GM19025 (cell line): ENCODE results near the gene DOK3.
"Not testable (repeated sequence)": the region's sequence is repeated elsewhere in the genome, so short reads cannot be mapped to it uniquely, and the experiment has no call there.

ENCODE experiments used
- ATAC-seq: cut with Tn5 transposase; IDR thresholded peaks from one replicate; pipeline ENCODE4 v1.9.1; 2021; ENCODE audit warnings: mild to moderate bottlenecking, low read depth, moderate library complexity; ENCODE audit not compliant: unreplicated experiment

The DOK3 gene

DNA sequence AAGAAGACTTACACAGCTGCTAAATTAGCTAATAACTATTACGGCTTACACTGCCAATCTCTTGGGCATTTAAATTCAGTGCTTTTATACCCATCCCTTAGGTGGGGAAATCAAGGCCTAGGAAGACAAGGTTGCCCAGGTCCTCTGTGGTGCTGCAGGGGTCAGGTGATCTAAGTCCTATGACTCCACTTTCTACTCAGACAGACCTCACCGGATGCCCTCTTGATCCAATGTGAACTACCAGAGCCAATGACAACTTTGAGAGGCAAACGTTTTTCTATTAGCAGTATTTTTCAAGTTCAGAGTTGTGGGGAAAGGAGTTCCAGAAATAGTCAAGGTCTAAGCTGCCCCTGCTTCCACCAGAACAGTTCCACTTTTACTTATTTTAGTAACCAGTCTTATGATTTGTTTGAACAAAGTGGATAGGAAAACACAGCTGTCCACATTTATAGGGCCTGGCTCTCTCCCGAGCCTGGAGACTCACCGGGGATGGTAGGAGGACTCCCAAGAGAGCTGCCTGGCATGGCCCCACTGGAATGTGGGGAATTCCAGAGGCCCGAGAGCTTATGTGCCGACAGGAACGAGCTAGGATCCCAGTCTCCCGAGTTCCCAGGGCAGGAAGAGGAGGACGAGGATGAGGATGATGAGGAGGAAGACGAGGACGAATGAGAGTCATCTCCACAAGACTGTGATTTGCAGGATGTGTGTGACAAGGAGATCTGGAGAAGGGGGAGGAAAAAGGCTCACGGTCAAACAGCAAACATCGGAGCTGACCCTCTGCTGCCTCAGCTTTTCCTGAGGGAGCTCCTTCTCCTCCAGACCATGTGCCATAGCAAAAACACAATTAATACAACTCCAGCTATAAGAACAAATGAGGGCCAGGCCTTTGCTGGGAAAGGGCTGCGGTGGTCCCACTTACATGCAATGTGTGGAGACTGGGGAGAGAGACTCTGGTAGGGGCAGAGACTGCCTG lies 28.0 kb upstream of the DOK3 start:
- no peak for ATAC-seq

DNA sequence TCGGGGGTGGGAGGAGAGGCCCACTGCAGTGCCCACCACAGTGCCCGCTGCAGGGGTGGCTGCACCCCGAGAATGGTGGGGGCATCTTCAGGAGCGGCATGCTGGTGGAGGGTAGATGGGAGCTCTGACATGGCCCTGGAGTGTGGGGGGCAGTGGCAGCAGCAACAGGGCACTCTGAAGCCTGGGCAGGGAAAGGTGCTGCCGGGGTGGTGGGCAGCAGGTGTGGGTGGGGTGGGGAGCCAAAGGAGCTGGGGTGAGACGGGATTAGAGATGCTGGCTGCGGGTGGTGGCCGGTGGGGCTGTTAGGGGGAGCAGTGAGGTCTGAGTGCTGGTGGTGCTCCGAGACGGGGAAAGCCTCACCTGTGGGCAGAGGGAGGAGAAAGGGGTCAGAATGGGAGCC lies 26.8 kb upstream of the DOK3 start:
- no peak for ATAC-seq

DNA sequence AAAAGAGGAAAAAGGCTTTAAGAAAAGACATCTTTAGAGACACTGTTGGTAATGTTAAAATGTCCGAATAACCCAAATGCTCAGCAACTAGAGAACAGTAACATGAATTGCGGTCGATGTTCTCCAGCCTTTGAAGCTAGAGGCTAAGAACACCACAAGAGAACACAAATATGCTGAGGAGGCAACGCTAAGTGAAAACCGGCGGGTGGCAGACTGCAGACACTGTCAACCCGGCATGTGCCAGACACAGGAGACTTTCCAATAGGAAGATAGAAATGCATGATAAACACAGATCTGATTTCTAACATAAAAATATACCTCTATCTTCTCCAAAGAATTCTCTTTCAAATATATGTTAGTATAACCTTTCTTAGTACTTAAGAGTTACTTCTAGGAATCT lies 25.5 kb upstream of the DOK3 start:
- ATAC-seq = no peak

DNA sequence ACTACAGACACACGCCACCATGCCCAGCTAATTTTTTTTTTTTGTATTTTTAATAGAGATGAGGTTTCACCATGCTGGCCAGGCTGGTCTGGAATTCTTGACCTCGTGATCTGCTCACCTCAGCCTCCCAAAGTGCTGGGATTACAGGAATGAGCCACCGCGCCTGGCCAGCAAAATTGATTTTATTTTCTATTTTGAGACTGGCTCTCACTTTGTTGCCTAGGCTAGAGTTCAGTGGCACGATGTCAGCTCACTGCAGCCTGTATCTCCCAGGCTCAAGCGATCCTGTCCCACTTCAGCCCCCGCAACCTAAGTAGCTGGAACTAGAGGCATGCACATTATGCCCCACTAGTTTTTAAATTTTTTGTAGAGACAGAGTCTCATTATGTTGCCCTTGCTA lies 24.8 kb upstream of the DOK3 start:
- ATAC-seq = not testable (repeated sequence)

DNA sequence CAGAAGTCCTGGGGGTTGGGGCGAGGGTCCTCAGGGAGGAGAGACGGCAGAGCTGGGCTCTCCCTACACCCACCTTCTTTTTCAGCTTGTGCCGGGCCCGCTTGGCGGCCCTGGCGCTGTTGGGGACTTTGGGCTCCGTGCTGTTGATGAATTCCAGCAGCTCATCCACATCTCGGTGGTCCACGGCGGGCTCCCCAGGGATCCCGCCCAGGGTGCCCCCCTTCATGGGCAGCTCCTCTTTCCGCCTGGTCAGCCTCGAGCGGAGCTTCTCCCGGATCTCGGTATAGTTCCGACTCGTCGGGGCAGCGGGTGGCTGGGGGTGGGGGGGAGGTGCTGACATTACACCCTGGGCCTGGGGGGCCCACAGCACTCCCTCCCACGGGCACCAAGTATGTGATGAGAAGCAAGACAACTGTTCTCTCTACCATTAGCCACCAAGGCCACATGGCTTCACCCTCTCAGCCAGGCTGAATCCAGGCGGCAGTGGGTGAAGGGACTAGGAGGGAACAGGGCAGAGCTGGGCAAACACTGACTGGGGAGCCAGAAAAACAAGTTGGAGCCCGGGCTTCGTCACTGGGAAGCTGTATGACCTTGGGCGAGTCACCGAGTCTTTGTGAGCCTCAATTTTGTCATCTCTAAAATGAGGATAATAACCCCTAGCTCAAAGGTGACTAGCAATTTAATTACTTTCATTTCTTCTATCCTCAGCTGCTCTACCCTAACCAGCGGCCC lies 21.7 kb upstream of the DOK3 start:
- no peak for ATAC-seq

DNA sequence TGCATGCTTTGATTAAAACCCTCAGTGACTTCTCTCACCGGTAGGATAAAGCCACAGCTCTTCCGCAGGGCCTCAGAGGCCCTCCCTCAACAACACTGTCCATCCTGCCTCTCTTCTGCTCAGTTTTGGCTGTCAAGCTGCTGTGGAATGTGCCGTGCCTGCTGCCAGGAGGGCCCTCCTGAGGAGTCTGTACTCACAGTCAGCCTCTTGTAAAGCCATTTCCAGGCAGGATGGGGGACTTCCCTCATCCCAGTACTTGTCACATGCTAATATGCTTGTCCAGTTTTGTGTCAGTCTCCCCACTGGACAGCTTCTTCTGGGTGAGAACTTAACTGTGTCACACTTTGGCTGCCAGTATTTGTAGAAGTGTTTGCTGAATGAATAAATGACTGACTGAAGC lies 21.0 kb upstream of the DOK3 start:
- no peak for ATAC-seq

DNA sequence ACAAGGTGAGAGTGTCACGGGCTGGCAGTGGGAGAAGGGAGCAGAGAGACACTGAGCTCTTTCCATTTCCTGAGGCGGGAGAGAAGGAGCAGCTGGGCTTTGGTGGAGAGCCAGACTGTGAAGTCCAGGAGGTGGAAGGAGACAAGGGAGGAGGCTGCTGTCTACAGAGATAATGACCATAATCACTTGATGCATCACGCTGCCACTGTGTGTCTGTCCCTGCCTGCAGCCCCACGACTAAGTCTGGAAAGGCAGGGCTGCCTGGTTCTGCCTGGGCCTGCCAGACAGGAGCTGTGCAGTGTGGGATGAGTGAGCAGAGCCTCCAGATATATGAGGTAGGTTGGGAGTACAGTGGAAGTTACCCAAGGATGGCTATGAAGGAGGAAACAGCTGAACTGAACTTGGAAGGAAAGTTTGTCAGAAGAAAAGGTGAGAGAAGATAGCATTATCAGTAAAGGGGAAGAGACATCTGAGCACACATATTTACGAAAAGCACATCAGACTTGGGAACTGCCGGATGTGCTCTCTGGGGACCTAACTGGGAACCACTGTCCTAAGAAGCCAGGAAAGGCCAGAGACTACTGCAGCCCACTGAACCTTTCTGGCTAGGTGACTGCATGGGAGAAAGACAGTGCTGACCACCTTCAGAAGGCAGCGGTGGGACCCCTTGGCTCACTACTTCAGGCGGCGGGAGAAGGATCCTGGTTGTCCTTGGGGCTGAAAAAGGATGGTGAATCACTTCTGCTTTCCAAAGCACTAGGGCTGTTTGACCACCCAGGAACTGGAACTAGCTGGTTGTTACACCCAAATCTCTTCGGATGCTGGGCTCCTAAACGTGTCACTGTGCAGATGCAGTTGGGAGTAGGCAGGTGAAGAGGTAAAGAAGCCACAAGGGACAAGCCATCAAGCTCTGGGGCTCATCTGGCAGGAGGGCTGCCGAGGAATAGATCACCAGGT lies 19.9 kb upstream of the DOK3 start:
- ATAC-seq = no peak

DNA sequence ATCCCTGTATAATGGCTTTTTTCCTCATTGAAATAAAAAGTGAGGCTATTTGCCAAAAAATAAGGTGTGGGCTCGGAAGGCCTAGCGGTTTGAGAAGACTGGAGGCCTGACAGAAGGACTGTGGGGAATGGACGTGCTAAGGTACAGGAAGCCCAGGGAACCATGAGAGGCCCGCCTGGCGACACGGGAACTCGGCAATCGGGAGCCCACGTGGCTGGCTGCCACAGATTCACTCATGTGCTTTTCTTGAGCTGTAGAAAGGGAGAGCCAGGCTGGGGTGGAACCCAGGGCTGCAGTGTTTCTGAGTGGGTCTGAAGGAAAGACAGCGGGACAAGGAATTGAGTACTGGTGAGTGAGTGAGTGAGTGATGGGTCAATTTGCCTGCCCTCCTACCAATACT lies 19.0 kb upstream of the DOK3 start:
- ATAC-seq = no peak

DNA sequence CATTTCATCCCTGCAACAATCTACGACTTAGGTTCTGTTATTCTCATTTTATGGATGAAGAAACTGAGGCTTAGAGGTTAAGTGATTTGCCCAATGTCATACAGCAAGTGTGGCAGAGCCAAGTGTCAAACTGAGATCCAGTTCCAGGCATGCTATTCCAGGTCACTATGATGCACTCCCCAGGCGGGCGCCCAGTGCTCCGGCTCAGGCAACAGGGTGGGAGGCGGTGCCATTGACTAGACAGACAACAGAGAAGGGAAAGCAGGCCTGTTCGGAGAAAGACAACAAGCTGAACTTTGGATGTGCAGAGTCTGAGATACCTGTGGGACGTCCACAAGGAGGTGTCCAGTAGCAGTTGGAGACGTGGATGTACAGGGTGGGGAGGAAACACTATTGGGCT lies 18.0 kb upstream of the DOK3 start:
- ATAC-seq = no peak

DNA sequence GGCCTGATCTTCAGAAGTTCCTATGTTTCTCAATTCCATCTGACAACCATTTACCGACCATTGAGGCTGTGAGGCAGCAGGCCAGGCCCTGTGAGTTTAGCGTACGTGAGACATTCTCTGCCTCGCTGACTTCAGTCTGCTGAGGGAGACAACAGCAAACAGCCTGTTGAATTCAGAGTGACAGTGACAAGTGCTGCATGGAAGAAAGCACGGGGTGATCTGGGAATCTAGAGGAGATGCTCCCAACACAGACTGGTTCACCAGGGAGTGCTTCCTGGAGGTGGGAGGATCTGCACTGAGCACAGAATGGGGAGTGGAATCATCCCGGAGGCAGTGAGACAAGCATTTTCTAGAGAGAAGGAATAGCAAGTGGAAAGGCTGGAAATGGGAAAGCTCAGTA lies 17.2 kb upstream of the DOK3 start:
- ATAC-seq = no peak

DNA sequence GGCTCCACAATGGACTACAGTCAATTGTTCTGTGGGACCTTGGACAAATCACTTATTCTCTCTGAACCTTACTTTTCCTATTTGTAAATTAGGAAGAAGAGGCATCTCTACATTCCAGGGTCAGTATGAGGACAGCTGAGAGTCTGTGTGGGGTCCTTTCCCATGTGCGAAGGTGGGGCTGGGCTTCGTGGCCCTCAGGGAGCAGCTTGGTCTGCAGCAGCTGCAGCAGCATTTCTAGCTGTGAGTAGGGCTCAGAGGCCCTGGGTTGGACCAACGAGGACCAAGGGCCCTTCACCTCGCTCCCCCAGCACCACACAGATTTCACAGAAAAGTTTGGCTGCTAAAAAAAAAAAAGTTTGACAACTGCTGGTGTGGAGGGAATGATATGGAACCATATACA lies 16.6 kb upstream of the DOK3 start:
- ATAC-seq = no peak

DNA sequence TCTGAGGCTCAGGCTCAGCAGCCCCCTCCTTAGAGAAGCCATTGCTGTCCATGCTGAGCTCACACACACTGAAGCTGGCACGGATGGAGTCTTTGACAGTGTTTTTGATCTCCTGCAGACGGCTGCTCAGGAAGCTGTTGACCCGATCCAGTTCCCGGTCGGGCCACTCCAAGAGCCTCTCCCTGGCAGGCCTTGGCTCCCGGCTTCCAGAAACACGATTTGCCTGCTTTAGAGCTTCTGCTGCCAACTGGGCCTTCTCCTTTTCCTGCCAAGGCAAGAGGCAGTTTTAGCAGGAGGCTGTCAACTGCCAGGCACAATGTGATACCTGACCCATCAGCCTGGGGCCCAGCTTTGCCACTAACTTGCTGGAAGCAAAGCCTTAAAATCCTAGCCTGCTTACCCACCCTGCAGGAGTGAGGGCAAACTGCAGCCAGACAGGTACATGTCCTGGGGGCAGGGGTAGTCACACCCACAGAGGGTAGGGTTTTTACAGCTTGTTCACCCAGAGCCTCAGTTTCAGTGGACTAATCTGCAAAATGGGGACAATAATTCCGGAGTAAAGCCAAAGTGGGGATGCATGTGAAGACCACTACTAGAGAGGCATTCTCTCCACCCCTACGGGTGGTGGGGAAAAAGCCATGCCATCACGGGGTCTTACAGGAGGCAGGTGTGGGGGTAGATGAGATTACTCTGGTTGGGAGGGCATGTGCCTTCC lies 15.5 kb upstream of the DOK3 start:
- no peak for ATAC-seq

DNA sequence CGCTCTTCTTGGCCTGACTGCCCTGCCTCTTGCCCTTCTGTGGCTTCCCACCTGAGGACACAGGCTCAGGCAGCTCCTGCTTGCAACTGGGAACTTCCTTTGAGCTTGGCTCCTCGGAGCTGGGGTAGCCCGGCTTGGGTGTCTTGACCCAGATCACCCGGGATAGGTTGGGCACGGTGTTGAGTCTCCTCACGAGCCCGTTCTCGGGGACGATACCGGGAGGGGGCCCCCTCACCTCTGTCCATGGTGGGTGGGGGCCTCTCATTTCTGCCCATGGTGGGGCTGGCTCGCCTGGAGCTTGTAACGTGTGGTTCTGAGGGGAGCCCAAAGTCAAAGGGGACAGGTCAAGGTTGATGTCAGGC lies 14.9 kb upstream of the DOK3 start:
- no peak for ATAC-seq

DNA sequence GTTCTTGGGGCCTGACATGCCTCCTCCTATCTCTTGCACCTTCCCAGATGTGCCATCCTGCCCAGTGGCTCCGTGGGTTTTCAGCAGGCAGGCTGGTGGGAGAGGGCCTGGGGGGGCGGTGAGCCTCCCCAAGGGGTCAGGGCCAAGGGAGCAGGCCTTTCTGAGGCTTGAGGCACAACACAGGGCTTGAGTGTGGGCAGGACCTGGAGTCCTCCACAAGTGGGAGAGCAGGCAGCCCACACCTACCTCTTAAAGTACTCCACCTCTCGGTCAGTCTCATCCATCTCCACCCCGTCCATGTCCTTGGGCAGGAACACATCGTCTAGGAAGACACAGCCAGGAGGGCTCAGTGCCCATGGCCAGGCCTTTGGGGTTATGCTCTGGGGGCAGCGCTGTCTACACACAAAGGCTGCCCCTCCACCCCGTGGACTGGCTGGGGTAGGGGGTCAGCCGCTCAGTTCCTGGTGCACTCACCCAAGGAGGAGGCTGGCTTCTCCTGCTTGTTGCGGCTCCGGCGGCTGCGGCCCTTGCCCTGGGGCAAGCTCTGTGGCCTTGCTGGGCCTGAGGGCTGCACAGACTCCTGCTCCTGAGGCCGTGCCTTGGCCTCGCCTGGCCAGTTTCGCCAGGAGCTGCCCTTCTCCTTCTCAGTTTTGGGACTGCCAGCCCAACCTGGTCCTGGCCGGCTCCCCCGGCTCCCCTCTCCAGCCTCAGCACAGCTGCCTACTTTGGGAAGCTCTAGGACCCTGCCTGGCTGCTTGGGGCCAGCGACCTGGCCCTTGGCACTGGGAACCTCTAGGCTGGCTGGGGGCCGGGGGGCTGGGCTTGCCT lies 14.3 kb upstream of the DOK3 start:
- ATAC-seq = no peak

DNA sequence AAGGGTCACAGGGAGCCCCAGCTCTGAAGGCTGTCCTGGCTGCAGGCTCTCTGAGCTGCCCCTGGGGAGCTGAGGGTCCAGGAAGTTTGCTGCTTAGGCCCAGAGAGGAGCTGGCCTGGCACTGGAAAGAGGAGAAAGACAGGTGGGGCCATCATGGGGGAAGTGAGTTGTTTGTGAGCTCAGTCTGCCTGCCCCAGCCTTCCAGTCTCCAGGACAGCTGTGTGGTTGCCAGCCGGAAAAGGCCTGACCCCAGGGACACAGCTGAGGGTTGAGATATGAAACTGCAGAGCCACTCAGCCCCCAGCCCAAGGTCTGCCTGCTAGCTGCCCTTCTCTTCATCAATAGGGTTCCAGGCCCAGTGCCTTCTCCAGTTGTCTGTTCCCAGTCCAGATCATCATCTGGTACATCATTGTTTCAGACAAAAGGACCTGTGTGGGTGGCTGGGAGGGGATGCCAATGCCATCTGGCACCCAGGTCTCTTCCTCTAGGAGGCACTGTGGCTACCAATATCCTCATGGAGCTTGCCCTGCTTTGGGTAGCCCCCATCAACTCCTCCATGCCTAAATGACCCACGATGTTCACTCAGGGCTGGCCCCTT lies 11.4 kb upstream of the DOK3 start:
- no peak for ATAC-seq

DNA sequence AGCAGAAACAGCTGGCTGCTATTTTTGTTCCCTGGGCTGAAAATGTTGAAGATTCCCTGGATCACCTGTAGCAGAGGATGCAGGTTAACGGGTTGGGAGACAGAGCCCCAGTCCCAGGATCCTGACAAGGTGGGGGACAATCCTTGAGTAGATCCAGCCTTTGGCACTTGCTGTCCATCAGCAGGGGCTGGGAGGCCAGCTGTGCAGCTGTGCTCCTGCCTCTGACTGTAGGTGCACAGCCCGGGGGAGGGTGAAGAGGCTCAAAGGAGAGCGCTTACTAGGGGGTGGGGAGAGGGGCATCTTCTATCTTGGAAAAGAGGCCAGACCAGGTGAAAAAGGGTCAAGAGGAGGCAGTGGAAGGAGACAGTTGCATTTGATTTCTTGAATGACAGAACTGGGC lies 10.6 kb upstream of the DOK3 start:
- no peak for ATAC-seq

DNA sequence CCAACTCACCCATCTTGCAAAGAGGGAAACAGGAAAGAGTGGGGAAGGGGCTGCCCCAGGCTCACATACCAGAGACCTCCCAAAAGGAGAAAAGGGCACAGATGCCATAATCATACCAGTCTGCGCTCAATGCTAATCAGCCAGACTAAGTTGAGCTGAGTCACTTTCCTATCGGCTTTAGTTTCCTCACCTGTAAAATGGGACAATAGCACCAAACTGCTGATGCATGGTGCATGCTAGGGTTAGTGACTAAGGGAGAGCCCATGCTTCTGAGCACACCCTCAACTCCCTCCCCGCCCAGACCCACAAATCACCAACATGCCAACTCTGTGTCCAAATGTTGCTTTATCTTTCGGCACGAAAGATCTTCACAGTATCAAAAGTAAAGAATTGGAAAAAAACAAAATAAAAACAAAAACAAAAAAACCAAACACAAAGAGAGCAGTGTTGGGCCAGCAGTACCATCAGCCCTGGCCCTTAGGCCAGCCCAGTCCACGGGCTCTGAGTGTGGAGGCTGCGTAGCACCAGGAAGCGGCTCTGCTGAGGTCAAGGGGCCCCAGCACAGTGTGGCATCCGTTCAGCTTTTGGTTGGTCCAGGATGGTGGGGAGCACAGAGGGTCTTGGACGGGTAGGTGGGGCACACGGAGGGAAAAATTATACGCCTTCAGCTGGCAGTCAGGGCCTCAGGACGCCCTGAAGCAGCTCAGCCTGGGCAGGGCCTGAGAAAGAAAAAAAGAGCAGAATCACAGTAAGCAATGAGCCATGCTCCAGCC lies 10.0 kb upstream of the DOK3 start:
- no peak for ATAC-seq
